Stimulated activated CD8-positive, alpha-beta memory T cell treated with anti-CD3 and anti-CD28 coated beads, Interleukin-2, amount 100 ng/mL, for 1 hour (primary cell): ENCODE results near the gene MYOM3.

Experiments used
- DNase-seq, 2 donors: peaks; one replicate each; pipeline ENCODE4 v3.0.0-alpha.2; 2020; ENCODE audit warnings: low read depth in 2 of 2

MYOM3 gene

DNA sequence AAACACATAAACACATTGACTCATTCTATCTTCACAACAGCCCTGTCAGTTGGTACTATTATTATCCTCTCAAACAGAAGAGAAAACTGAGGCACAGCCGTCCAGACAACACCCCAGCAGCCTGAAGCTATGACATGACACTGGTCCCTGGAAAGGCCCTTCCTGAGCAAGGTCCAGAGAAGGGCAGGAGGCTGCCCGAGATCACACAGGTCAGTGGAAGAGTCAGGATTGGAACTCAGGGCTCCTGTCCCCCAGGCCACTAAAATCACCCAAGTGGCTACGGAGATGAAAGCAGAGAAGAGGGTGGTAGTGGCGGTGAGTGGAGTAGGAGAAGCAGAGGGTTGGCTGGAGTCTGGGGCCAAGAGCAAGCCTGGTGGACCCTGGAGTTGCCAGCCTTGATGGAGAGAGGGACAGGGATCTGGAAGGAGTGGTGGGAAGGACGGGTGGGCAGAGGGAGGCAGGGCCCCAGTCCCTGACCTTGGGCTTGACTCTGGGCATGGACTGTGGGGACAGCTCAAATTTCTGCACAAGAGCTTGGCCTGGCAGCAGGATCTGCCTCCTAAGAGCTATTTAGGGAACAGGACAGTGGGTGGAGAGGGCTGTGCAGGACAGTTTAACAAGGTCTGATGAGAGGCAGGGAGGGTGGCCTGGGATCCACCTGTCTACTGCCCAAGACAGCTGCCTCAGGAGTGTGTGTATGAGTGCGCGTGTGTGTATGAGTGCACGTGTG lies 15.8 kb downstream of the MYOM3 start:
- DNase-seq, result no peak

DNA sequence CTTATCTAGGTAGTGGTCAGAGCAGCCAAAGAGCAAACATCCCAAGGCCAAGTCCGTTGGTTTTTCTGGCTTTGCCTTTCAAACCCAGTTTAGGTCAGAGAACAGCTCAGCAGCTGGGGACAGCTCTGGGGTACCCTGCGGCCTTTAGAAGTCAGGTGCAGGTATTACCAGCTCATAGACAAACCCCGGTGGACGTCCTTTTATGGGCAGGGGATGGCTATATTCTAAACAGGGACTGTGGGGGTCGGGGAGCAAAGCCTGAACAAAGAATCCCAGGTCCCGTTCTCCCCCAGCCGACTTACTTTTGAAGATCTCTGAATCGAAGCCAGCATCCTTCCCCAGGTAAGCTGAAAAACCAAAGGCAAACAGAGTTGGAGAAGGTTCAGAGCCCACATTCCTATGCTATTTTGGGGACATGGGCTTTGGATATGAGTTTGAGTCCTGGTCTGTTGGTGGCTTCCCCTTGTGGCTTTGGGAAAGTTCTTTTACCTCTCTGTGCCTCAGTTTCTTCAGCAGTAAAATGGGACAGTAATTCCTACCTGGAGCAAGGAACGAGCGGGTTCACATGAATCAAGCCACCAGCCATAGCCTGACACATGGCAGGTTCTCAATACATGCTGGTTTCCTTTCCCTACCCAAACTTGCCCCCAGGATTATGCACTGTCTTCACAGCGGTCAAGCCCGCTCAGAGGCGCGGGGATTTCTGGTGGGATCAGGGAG lies 16.6 kb downstream of the MYOM3 start:
- no peak for DNase-seq

DNA sequence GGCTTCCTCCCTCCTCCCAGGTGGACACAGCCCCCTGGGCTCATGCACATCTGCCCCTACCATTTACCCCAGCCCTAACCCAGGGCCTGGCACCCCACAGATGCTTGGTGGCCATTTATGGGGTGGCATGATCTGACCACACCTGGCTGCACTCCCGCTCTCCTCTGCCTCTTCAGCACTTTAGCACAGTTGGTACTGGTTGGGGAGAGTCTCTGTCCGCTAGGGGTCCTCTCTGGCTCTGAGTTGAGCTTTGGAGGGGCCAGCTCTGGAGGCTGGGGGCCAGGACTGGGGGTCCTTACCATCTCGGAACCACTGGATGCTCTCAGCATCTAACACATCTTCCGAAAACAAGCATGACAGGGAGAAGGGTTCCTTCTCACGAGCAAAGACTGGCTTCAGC lies 17.4 kb downstream of the MYOM3 start:
- no peak for DNase-seq

DNA sequence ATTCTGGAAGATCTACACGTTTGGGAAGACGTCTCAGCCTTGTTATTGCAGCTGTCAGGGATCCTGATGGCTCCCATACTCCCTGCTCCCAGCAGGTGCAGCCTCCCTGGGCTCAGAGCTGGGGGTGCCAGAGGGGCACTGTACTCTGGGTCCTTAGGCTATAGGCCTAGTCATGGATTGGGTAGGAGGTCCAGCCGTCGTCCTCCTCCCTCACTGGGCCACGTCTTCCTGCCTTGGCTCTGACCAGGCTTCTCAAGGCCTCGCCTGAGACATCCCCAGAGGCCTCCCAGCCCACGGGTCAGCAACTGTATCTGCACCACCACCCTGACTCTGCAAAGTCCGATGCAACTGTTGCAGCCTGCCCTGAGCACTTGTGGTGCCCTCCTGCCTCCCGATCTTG lies 18.2 kb downstream of the MYOM3 start:
- no peak for DNase-seq

DNA sequence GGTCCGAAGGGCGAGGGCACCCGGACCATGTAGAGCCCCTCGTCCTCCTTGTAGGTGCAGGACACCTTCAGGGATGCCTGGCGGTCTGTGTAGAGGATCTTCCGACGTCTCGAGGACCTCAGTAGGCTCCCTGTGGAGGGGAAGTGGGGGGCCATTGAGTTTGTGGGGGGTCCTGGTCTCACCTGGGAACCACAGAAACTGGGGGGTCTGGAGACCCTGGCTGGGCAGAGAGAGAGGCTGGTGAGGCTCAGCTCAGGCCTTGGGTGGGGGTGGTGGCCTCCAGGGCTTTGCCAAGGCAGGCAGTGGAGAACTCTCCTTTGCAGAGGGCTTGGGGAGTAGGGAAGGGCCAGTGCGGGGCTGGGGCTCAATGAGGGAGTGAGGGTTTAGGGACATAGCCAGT lies 19.0 kb downstream of the MYOM3 start:
- DNase-seq, result no peak

DNA sequence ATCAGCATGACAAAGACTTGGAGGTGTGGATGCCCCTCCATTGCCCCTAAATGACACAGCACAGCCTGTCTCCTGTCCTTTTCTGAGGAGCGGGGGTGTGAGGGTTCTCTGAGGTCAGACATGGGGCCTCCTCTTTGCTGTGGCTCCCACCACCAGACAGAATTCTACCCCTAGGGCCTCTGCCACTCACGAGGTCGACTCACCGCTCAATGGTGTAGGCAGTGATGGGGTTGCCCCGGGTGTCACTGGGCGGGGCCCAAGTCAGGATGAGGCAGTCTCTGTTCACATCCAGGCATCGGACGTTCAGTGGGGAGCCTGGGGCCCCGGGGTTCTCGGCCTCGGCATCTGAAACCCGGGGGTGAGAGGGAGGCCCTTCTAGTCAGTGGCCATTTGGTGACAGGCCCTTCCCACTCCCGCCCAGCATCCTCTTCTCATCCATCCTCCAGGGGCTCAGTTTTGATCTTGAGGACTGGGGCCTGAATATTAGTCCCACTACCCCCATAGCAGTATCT lies 19.9 kb downstream of the MYOM3 start:
- no peak for DNase-seq

DNA sequence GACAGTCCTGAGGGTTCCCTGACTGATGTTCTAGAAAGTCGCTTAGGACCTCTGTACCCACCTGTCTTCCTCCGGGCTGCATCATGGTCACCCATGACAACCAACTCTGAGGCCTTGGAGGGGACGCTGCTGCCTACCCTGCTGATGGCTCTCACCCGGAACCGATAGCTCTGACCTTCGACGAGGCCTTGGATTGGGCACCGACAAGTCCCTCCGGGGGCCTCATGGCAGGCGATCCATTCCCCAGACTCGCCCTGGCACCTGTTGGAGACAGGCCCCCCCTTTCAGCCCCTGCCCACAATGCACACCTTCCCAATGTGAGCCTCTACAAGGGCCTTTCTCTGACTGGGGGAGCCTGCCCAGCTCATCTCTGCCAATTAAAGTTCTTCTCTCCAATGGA lies 21.2 kb downstream of the MYOM3 start:
- no peak for DNase-seq

DNA sequence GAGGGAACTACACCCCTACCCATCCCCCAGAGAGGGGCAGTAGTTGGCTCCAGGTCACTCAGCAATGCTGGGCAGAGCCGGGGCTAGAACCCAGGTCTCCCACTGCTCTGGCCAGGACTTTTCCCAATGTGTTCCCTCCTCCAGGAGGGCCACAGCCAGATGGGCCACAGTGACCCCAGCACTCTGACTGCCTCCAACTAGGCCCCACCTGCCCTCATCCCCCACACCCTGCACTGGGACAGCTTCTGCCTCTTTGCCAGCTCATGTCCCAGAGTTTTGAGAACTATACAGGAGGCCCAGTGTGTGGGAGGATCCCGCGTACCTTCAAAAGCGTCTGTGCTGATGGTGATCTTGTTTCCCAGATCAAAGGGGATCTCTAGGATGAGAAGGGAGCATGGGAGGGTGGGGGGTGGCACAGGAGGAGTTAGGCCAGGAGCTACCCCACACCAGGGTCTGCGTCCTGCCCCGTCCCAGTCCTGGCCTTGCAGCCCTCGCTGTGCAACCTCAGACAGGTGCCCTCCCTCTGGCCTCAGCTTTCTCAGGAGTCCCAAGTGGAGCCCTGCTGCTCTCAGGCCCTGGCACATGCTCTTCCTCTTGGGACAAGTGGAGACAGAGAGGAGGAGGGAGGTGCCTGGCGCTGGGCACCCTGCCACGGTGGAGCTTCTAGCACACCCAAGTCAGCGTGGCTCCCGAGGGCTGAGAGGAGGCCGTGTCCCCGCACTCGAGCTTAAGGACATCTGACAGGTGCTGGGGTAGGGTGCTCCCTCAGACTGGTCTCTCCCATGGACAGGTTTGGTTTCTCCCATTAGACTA lies 22.0 kb downstream of the MYOM3 start:
- DNase-seq, result no peak

DNA sequence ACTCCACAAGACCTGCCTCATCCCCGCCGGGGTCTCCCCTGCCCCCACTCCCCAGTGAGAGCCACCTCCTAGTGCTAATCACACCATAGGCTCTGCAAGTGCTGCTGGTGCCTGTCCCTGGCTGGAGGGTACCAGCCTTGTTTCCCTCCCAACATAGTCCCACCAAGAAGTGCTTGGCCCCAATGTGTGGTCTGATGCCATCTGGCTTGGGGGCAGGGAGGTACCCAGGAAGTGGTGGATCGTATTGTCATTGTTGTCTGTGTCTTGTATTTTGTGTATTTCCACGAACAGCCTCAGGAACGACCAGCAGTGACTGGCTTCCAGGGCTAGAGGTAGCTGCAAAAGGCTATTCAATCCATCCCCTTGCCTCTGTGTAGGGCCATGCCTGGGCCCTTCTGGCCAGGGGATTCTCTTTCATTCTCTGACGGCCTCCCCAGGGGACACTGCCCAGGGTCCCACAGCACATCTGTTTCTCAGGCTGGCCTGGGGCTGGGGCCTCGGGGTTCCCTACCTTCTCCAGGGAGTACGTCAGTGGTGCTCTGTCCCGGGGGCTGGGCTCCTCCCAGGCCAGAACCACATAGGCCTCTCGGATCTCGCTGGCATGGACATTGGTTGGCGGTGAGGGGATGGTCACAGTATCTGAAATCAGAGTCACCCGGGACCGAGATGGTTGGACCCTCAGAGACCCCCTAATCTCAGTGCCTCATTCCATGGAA lies 22.8 kb downstream of the MYOM3 start:
- DNase-seq, result no peak

DNA sequence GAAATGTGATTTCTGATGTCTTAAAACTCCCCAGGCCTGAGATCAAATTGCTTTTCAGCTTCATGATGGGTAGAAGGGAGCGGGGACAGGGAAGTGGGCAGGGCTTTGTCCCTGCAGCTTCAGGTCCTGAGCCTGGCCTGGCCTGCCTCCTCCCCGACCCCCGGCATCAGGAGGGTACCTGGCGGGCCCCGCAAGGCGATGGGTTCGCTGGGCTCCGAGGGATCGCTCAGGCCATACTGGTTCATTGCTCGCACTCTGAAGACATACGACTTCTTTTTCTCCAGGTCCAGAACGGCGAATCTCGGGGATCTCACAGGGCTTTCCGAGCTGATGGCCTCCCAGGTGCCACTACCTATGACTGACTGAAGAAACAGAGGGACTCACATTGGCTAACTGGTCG lies 25.5 kb downstream of the MYOM3 start:
- no peak for DNase-seq

DNA sequence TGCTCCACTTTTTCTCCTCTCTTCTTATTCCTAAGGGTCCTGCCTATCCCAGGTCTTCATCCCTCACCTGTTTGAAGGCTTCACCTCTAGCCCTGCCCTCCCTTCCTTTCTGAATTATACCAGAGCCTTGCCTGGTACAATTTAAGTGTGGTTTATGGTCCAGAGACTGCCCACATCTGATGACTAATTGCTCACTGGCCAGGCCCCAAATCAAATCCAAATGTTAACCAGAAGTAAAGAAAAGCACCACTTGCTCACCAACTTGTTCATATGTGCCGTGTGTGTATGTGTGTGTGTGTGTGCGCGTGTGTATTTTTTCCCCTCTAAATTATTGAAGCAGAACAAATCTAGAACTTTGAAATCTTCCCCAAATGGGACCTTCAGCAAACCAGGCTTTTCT lies 26.4 kb downstream of the MYOM3 start:
- no peak for DNase-seq

DNA sequence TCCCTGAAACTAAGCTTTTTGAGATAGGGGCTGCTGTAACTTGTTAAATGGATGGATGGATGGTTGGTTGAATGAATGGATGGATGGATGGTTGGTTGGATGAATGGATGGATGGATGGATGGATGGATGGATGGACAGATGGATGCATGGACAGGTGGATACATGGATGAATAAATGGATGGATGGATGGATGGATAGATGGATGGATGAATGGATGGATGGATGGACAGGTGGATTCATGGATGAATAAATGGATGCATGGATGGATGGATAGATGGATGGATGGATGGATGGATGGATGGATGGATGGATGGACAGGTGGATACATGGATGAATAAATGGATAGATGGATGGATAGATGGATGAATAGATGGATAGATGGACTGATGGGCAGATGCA lies 26.9 kb downstream of the MYOM3 start:
- DNase-seq, result no peak

DNA sequence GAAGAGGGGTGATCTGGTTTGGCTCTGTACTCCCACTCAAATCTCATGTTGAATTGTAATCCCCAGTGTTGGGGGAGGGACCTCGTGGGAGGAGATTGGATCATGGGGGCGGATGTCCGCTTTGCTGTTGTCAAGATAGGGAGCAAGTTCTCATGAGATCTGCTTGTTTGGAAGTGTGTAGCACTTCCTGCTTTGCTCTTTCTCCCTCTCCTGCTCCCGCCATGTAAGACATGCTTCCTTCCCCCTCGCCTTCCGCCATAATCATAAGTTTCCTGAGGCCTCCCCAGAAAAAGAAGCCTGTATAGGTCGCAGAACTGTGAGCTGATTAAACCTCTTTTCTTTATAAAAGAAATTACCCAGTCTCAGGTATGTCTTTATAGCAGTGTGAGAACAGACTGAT lies 27.9 kb downstream of the MYOM3 start:
- DNase-seq, result no peak

DNA sequence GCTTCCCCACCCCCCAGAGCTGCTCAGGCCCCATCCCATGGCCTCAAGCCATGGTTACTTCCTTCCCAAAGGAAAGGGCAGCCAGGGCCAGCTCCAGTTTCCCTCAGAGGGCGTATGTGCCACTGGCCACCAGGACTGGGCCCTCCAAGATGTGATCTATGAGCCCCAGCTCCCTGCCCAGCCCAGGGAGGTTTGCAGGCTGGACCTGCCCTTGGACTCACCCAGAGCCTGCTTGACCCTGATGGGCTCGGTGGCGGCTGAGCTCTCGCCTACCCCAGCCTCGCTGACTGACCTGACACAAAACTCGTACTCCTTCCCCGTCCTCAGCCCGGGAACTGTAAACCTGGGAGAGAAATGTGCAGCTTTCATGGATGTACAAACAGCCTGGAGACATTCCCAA lies 29.6 kb downstream of the MYOM3 start:
- DNase-seq, result no peak

DNA sequence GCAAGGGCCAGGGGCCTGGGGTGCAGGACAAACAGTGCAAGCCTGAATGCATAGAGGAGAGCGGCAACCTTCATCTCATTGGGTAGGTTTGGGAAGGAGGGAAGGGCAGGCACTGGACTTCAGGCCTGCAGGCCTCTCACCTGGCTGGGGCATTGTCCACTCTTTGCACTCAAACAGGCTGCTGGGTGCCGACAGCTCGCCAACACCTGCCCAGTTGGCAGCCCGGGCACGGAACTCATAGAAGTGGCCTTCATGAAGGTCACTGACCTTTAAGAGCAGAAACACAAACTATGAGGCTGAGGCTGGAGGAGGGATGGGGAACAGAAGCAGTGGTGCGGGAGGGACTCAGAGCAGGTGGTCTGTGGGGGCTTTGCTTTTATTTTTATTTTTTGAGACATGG lies 30.7 kb downstream of the MYOM3 start:
- DNase-seq, result no peak

DNA sequence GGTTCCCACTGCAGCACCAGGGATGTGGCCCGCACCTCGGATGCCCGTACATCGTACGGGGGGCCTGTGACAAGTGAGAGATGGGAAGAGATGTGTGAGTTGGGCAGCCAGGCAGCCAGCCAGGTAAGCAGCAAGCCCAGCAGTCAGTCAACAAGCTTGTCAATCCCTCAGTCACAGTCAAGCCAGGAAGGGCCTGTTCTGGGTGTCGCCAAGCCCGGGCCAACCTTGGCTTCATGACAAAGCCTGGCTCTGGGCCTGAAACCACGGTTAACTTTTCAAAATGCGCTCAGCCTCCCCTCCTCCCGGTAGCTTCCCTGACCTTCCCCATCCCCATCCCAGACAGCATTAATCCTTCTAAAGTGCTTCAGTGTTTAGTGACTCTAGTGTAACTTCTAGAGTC lies 31.8 kb downstream of the MYOM3 start:
- no peak for DNase-seq

DNA sequence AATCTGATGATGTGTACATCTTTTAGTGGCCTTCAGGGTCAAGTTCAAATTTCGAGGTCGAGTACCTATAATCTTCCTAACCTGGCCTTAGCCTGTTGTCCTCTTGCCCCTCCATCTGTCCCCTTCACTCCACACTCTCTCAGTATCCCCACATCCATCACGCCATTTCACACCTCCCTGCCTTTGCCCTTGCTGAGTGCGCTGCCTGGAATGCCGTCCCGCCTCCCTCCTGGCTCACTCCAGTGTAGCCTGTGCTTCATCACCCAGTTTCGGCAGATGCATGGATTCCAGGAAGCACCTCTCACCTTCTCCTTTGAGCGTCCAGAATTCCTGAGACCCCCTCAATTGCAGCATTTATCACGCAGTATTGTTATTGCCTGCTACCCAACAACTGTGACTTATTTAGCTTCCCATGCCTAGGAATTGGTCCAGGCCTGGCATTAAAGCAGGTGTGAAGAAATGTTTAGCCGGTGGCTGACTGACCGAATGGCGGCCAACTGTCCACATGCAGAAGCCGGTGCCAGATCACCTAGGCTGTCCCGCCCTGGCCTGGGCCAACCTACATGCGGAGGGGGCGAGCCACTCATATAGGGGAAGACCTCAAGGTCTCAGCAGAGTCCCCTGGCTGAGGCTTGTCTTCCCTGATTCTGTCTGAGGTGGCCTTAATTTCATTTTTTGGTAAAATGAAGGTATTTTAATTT lies 34.5 kb downstream of the MYOM3 start:
- no peak for DNase-seq

DNA sequence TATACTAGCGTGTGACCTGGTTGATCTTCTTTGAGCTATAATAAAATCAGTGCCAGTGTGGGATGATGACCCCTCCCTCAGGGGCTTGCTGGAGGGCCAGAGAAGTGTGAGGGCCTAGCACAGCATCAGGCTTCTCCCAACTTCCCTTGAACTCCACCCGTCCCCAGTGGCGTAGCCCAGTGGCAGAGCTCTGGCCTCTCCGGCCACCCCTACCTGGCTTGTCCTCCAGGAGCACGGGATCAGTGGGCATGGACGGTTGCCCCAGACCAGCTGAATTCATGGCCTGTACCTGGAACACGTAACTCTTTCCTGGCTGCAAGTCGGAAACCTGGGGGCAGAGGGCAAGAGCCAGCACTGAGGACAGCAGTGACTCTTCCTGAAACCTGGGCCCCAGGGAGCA lies 36.0 kb downstream of the MYOM3 start:
- no peak for DNase-seq

DNA sequence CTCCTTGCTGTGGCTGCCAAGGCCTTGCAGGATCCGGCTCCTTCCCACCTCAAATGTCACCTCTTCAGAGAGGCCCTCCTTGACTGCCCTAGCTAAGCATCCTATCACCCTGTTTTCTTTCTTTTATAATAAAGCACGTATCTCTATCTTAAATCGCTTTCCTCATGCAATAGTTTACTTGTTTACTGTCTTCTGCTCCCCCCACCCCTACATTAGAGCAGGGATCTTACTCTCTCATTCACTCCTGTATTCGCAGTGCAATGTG lies 36.4 kb downstream of the MYOM3 start:
- DNase-seq, result no peak

DNA sequence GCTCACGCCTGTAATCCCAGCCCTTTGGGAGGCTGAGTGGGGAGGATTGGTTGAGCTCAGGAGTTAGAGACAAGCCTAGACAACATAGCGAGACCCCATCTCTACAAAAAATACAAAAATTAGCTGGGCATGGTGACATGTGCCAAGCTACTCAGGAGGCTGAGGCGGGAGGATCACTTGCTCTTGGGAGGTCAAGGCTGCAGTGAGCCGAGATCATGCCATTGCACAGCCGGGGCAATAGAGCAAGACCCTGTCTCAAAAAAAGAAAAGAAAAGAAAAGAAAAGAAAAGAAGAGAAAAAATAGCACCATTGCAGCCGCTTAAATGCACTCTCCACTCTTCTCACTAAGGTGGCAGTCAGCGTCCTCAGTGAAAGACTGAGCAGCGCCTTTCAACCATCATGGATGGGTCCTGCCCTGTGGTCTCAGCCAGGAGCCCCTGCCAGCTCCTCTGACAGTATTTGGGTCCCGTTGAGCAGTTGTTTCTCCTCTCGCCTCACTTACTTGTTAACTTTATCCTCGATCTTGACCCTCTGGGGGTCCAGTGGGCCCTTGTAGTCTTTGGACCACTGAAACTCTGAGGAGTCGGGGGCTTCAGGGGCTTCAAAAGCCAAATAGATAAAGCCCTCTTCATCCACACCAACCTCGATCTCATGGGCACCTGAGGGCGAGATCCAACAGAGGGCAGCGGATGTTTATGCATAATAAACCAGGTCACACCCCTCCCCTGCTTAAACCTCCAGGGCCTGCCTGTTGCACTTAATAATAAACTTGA lies 36.9 kb downstream of the MYOM3 start:
- no peak for DNase-seq

DNA sequence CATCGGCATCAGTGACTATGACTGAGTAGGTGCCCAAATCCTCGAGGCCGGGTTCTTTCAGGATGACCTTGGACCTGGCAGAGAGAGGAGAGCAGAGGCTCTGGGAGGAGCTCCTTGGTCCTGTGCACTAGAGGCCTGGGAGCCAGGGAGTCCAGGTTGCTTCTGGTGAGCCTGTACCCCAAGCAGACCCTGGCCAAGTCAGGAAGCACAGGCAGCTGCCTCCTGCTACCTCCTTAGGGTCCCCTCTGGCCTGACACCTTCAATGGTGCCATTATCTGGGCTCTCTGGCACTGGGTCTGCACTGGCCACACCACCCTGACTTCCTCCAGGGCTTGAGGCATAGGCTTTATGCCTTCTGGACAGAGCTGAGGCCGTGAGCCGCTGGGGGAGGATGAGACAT lies 37.7 kb downstream of the MYOM3 start:
- no peak for DNase-seq
